Measurements from ENCODE around the gene LCMT1. TPM values are rescaled to one million over a fixed set of nuclear protein-coding genes. Genes with fewer than 3 reads are reported as not detected.

Gene LCMT1
- total and polyA plus RNA-seq, 2 of the 13 experiments (the other 11 are each of a cell fraction or from before 2014, with no cell fraction given), result 41.2 to 48.7 TPM

DNA sequence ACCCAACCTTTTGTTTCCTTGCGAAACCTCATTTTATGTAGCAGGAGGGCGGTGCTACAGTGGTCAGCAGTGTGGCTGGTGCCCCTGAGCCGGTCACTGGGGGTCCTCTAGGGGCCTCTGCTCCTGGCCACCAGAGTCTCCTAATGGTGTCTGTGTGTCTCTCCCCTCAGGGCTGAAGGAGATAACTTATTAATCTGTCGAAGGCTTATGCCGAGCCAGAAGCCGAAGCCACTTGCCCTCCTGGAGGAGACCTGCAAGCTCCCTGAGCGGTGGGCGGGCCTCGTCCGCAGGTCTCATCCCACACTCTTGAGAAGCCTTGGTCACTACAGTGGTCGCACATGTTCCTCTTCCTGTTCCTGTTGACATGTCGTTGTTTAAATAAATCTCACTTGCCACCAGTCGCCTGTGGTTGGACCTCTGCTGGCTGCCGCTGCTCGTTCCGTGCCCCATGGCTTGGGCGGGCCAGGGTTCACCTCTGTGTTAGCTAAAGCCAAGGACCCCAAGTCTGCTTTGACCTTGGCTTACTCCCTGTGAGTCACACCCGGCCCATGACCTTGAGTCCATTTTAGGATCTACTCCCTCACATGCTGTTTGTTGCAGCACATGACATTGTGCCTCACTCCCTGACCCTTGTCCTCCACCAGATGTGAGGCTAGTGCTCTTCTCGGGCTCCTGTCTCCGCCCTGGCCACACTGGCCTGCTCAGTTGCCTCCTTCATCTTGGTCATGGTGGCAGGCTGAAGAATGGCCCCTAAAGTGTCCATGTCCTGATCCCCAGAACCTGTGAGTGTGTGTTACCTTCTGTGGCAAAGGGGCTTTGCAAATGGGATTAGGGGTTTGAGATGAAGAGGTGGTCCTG lies 66.5 kb downstream of the LCMT1 start (continued):
- TF ChIP-seq, protein P1, sequence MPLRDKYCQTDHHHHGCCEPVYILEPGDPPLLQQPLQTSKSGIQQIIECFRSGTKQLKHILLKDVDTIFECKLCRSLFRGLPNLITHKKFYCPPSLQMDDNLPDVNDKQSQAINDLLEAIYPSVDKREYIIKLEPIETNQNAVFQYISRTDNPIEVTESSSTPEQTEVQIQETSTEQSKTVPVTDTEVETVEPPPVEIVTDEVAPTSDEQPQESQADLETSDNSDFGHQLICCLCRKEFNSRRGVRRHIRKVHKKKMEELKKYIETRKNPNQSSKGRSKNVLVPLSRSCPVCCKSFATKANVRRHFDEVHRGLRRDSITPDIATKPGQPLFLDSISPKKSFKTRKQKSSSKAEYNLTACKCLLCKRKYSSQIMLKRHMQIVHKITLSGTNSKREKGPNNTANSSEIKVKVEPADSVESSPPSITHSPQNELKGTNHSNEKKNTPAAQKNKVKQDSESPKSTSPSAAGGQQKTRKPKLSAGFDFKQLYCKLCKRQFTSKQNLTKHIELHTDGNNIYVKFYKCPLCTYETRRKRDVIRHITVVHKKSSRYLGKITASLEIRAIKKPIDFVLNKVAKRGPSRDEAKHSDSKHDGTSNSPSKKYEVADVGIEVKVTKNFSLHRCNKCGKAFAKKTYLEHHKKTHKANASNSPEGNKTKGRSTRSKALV (CRISPR knock-in tag; IDR thresholded peaks at IDR 0.05), result peak; percentile 69; the same call in 1 of the 2 replicates
- peak; percentile 73; the same call in 1 of the 2 replicates for TF ChIP-seq ZNF335 (CRISPR knock-in tag; IDR thresholded peaks at IDR 0.05)
- TF ChIP-seq ZNF24 (IDR thresholded peaks at IDR 0.05), result no peak
- TF ChIP-seq ZNF567 (CRISPR knock-in tag; IDR thresholded peaks at IDR 0.05; ENCODE audit: borderline replicate concordance), result peak; percentile 94; the same call in 1 of the 2 replicates
- no peak for TF ChIP-seq ZNF672 (CRISPR knock-in tag; IDR thresholded peaks at IDR 0.05)
- peak; percentile 95 for TF ChIP-seq DMAP1 (CRISPR knock-in tag; IDR thresholded peaks at IDR 0.05)
- TF ChIP-seq KMT2A (CRISPR knock-in tag; IDR thresholded peaks at IDR 0.05), result peak; percentile 55
- TF ChIP-seq ZNF550 (CRISPR knock-in tag; IDR thresholded peaks at IDR 0.05; ENCODE audit: borderline replicate concordance), result no peak
- peak; percentile 100 for TF ChIP-seq FOSL2 (CRISPR knock-in tag; IDR thresholded peaks at IDR 0.05)
- TF ChIP-seq ZEB1 (IDR thresholded peaks at IDR 0.05; ENCODE audit: insufficient replicate concordance, low read depth), result no peak
- no peak; the same call in 1 of the 2 replicates for TF ChIP-seq TOPORS (CRISPR knock-in tag; IDR thresholded peaks at IDR 0.05)
- TF ChIP-seq MED1 (CRISPR knock-in tag; IDR thresholded peaks at IDR 0.05), result peak; percentile 97
- TF ChIP-seq, protein P2, sequence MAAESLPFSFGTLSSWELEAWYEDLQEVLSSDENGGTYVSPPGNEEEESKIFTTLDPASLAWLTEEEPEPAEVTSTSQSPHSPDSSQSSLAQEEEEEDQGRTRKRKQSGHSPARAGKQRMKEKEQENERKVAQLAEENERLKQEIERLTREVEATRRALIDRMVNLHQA (CRISPR knock-in tag; IDR thresholded peaks at IDR 0.05), result no peak
- TF ChIP-seq, protein P3, sequence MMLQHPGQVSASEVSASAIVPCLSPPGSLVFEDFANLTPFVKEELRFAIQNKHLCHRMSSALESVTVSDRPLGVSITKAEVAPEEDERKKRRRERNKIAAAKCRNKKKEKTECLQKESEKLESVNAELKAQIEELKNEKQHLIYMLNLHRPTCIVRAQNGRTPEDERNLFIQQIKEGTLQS (CRISPR knock-in tag; IDR thresholded peaks at IDR 0.05), result peak; percentile 97
- TF ChIP-seq ZMYM3 (CRISPR knock-in tag; IDR thresholded peaks at IDR 0.05), result peak; percentile 96
- TF ChIP-seq POLR2AphosphoS5 (IDR thresholded peaks at IDR 0.05; ENCODE audit: low read depth, low read length), result 0 out of 2 replicates have a peak, but pooled peaks have one; percentile 26
- peak; percentile 82; the same call in 1 of the 2 replicates for TF ChIP-seq ZNF598 (CRISPR knock-in tag; IDR thresholded peaks at IDR 0.05; ENCODE audit: borderline replicate concordance)
- no peak for TF ChIP-seq THYN1 (CRISPR knock-in tag; IDR thresholded peaks at IDR 0.05; ENCODE audit: borderline replicate concordance, low read depth)
- peak; percentile 67; the same call in 1 of the 2 replicates for TF ChIP-seq EHMT2 (IDR thresholded peaks at IDR 0.05; ENCODE audit: borderline replicate concordance, low read depth, low read length)
- TF ChIP-seq FOXK1 (CRISPR knock-in tag; IDR thresholded peaks at IDR 0.05; ENCODE audit: borderline replicate concordance, low read depth), result peak; percentile 92; the same call in 1 of the 2 replicates
- TF ChIP-seq RXRA (CRISPR knock-in tag; IDR thresholded peaks at IDR 0.05), result peak; percentile 100
- TF ChIP-seq PRPF4 (IDR thresholded peaks at IDR 0.05; ENCODE audit: low read depth, low read length, poor library complexity, severe bottlenecking), result no peak
- TF ChIP-seq CREB1 (IDR thresholded peaks at IDR 0.05), result peak; percentile 57; the same call in 1 of the 2 replicates
- TF ChIP-seq CREB1 (CRISPR knock-in tag; IDR thresholded peaks at IDR 0.05), result peak; percentile 62
- peak; percentile 93 for TF ChIP-seq HMG20A (CRISPR knock-in tag; IDR thresholded peaks at IDR 0.05; ENCODE audit: borderline replicate concordance)
- no peak for TF ChIP-seq CENPT (CRISPR knock-in tag; IDR thresholded peaks at IDR 0.05; ENCODE audit: low read depth)
- TF ChIP-seq CCDC6 (CRISPR knock-in tag; IDR thresholded peaks at IDR 0.05), result peak; percentile 89
- TF ChIP-seq PHB2 (IDR thresholded peaks at IDR 0.05; ENCODE audit: partially characterized antibody), result no peak
- peak; percentile 97 for TF ChIP-seq ZNF296 (CRISPR knock-in tag; conservative IDR thresholded peaks at IDR 0.05)
- peak; percentile 100 for TF ChIP-seq MTA1 (CRISPR knock-in tag; IDR thresholded peaks at IDR 0.05; ENCODE audit: borderline replicate concordance)
- no peak for TF ChIP-seq AGO2 (optimal IDR thresholded peaks at IDR 0.05; ENCODE audit: low read depth, low read length)
